Gastroesophageal sphincter (tissue), 4 donors: ENCODE measurements around the gene C16orf92. TPM values are rescaled to one million over a fixed set of nuclear protein-coding genes. Genes with fewer than 3 reads are reported as not detected.

Experiments used
- ATAC-seq: fragments of 150-250 bp; one replicate; pipeline ENCODE4 v1.9.1; 2016; ENCODE audit warnings: mild to moderate bottlenecking, moderate library complexity
- H3K27ac ChIP-seq, 4 donors: fragments of 200-600 bp; sonication (generic) in 3 of 4; 1 replicate in 3 of 4; 2 replicates in 1 of 4; pipeline ENCODE4 v1.5.1; 2016 to 2019
- H3K27me3 ChIP-seq: fragments of 200-600 bp; sonication (generic); one replicate; pipeline ENCODE4 v1.5.1; 2019
- H3K36me3 ChIP-seq, 2 donors: fragments of 200-600 bp; sonication (generic); one replicate each; pipeline ENCODE4 v1.5.1; 2019; ENCODE audit warnings: control low read depth in 1 of 2
- H3K4me1 ChIP-seq, 3 donors: fragments of 200-600 bp; sonication (generic); 1 replicate in 2 of 3; 2 replicates in 1 of 3; pipeline ENCODE4 v1.5.1; 2016 to 2019; ENCODE audit warnings: control low read depth in 2 of 3
- H3K4me3 ChIP-seq, 2 donors: fragments of 200-600 bp; sonication (generic); one replicate each; pipeline ENCODE4 v1.5.1; 2019; ENCODE audit warnings: mild to moderate bottlenecking in 1 of 2, moderate library complexity in 1 of 2
- H3K9me3 ChIP-seq, 3 donors: fragments of 200-600 bp; sonication (generic); one replicate each; pipeline ENCODE4 v1.5.1; 2017 to 2019; ENCODE audit warnings: control low read depth in 2 of 3
- EP300 ChIP-seq: sonication (generic); formaldehyde crosslinking; IDR thresholded peaks from one replicate; pipeline ENCODE4 v1.6.1; 2017; ENCODE audit warnings: antibody characterized with exemption, mild to moderate bottlenecking
- POLR2A ChIP-seq, 2 donors: fragments of 450-650 bp; IDR thresholded peaks; one replicate each; pipeline ENCODE4 v1.6.1; 2017; ENCODE audit warnings: antibody characterized with exemption in 2 of 2, mild to moderate bottlenecking in 2 of 2, moderate library complexity in 1 of 2
- POLR2AphosphoS5 ChIP-seq: sonication (generic); formaldehyde crosslinking; IDR thresholded peaks from one replicate; pipeline ENCODE4 v1.6.1; 2017; ENCODE audit warnings: antibody characterized with exemption
- WGBS, 2 donors: methylation state at CpG; one replicate each; pipeline ENCODE4 v1.1.5; 2018; ENCODE audit warnings: low coverage in 1 of 2; 5-methylcytosine and 5-hydroxymethylcytosine counted together
- total RNA-seq, 4 donors: library from RNA; depleted of rRNA; stranded (reverse); fragments of >200 nt; gene quantifications; one replicate each; pipeline ENCODE4 v1.1.0, GENCODE V29; 2016
- TF ChIP-seq, protein P1 (sequence below), 4 experiments: fragments of 200-600 bp in 2 of 4; fragments of 450-650 bp in 2 of 4; sonication (generic) in 1 of 4; IDR thresholded peaks; one replicate each; pipeline ENCODE4 v1.5.1; 2017 to 2019; ENCODE audit warnings: antibody characterized with exemption in 4 of 4, mild to moderate bottlenecking in 2 of 4, moderate library complexity in 2 of 4

Gene C16orf92
- total RNA-seq, 4 donors from 2014 or later = not detected

GRCh38 chr16:30065102-30065942 is 42.3 kb downstream of the C16orf92 start, which contains the start of gene ALDOA:
TSS of gene ALDOA (plus strand) at chr16:30065760. CDS start at chr16:30066898, 1,138 bp downstream.
- Histone ChIP-seq H3K9me3 (no peaks in the 10 kb centered on the region), H3K36me3 (peaks cover 0 to 37% of the 10 kb centered on the region in 2 donors), H3K27me3 (no peaks in the 10 kb centered on the region), H3K4me1 (peaks cover 0 to 67% (median 45%) of the 10 kb centered on the region in 3 donors), H3K27ac (peak within 1 kb of the TSS; percentile 97 to 99 (median 97)), H3K4me3 (peak within 1 kb of the TSS; percentile 88 to 96)
- TF ChIP-seq, protein P1, sequence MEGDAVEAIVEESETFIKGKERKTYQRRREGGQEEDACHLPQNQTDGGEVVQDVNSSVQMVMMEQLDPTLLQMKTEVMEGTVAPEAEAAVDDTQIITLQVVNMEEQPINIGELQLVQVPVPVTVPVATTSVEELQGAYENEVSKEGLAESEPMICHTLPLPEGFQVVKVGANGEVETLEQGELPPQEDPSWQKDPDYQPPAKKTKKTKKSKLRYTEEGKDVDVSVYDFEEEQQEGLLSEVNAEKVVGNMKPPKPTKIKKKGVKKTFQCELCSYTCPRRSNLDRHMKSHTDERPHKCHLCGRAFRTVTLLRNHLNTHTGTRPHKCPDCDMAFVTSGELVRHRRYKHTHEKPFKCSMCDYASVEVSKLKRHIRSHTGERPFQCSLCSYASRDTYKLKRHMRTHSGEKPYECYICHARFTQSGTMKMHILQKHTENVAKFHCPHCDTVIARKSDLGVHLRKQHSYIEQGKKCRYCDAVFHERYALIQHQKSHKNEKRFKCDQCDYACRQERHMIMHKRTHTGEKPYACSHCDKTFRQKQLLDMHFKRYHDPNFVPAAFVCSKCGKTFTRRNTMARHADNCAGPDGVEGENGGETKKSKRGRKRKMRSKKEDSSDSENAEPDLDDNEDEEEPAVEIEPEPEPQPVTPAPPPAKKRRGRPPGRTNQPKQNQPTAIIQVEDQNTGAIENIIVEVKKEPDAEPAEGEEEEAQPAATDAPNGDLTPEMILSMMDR (IDR thresholded peaks at IDR 0.05) = peak in 1 of 4 experiments; percentile 19
- TF ChIP-seq EP300 (no peak), POLR2A (IDR thresholded peaks at IDR 0.05) (peak; percentile 98 to 99), POLR2AphosphoS5 (peak; percentile 96)
- ATAC-seq = peak; percentile 94
- WGBS, 2 donors = 1% methylated on average over 17 of the region's 99 CpGs; no CpG with 5 or more reads in 1 of the 2 donors

- Histone ChIP-seq H3K27me3 (no peaks in the 10 kb centered on the region), H3K4me3 (peak overlapping the region; percentile 88 to 96), H3K36me3 (peaks cover 0 to 45% of the 10 kb centered on the region in 2 donors), H3K27ac (peak overlapping the region; percentile 97 to 99 (median 97)), H3K9me3 (no peaks in the 10 kb centered on the region), H3K4me1 (peaks cover 0 to 67% (median 37%) of the 10 kb centered on the region in 3 donors)
- TF ChIP-seq, protein P1 (IDR thresholded peaks at IDR 0.05) = no peak
- TF ChIP-seq POLR2A (IDR thresholded peaks at IDR 0.05) (no peak), EP300 (no peak), POLR2AphosphoS5 (no peak)
- WGBS, 2 donors = 0% methylated on average over 11 of the region's 44 CpGs; no CpG with 5 or more reads in 1 of the 2 donors
- ATAC-seq = peak; percentile 11
These were observed 43.2 kb downstream of the C16orf92 start for GRCh38 chr16:30065943-30066760.

GRCh38 chr16:30066761-30067583 is 44.0 kb downstream of the C16orf92 start:
- WGBS, 2 donors = 20% methylated on average over 2 of the region's 21 CpGs
- no peak for ATAC-seq
- H3K27me3 ChIP-seq = no peaks in the 10 kb centered on the region
- H3K4me1 ChIP-seq = peaks cover 0 to 73% (median 37%) of the 10 kb centered on the region in 3 donors
- H3K9me3 ChIP-seq = no peaks in the 10 kb centered on the region
- H3K4me3 ChIP-seq = peak overlapping the region; percentile 88 to 96
- TF ChIP-seq EP300 (no peak), POLR2AphosphoS5 (no peak), POLR2A (IDR thresholded peaks at IDR 0.05) (no peak)
- TF ChIP-seq, protein P1 (IDR thresholded peaks at IDR 0.05) = no peak
- peak overlapping the region; percentile 97 to 99 (median 97) for H3K27ac ChIP-seq
- H3K36me3 ChIP-seq = peaks cover 0 to 54% of the 10 kb centered on the region in 2 donors

DNA sequence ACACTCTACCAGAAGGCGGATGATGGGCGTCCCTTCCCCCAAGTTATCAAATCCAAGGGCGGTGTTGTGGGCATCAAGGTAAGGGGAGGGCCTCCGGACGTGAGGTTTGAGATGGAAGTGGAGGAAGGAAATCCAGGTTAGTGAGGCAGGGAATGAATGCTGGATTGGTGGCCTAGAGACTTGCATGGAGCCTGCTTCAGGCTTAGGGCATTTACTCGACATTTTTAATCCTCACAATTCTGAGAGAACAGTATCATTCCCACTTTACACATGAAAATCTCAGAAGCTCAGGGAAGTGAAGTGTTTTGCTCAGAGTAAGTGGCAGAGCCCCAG is 44.6 kb downstream of the C16orf92 start:
- H3K27ac ChIP-seq = peak overlapping the region in 3 of 4 donors; percentile 97 to 99 (median 97)
- WGBS, 2 donors = 33 to 51% methylated on average over 1 to 4 of the region's 6 CpGs
- H3K4me3 ChIP-seq = peak overlapping the region; percentile 88 to 96
- no peaks in the 10 kb centered on the region for H3K27me3 ChIP-seq
- H3K36me3 ChIP-seq = peaks cover 0 to 59% of the 10 kb centered on the region in 2 donors
- TF ChIP-seq, protein P1 (IDR thresholded peaks at IDR 0.05) = no peak
- TF ChIP-seq POLR2A (IDR thresholded peaks at IDR 0.05) = no peak
- TF ChIP-seq POLR2AphosphoS5 = no peak
- no peak for TF ChIP-seq EP300
- H3K9me3 ChIP-seq = no peaks in the 10 kb centered on the region
- H3K4me1 ChIP-seq = peaks cover 0 to 71% (median 37%) of the 10 kb centered on the region in 3 donors
- no peak for ATAC-seq
